ENCODE data around the gene BRPF3. TPM values are rescaled to one million over a fixed set of nuclear protein-coding genes. Genes with fewer than 3 reads are reported as not detected.

The BRPF3 gene
- total RNA-seq, 1 experiment from 2014 or later = 30.4 TPM

DNA sequence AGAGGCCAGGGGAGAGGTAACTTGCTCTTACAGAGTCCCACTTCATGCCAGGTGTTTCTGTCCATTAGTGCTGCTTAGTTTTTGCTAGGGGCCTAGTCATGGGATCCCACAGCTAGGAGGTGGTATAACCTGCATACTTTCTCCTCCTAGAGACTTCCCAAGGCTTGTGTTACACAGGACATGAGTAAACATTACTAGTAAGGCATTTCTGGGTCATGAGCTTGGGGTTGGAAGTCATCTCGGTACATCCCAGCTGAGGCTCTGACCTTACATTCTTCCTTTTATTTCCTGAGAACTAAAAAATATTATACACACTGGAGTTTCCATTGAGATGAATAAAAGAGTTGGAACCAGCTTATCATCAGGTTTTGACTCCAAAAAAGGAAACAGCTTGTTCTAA, 52.4 kb downstream of the BRPF3 start:
- TF ChIP-seq, protein P1, sequence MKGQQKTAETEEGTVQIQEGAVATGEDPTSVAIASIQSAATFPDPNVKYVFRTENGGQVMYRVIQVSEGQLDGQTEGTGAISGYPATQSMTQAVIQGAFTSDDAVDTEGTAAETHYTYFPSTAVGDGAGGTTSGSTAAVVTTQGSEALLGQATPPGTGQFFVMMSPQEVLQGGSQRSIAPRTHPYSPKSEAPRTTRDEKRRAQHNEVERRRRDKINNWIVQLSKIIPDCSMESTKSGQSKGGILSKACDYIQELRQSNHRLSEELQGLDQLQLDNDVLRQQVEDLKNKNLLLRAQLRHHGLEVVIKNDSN (CRISPR knock-in tag; IDR thresholded peaks at IDR 0.05) = no peak
- TF ChIP-seq, protein P2, sequence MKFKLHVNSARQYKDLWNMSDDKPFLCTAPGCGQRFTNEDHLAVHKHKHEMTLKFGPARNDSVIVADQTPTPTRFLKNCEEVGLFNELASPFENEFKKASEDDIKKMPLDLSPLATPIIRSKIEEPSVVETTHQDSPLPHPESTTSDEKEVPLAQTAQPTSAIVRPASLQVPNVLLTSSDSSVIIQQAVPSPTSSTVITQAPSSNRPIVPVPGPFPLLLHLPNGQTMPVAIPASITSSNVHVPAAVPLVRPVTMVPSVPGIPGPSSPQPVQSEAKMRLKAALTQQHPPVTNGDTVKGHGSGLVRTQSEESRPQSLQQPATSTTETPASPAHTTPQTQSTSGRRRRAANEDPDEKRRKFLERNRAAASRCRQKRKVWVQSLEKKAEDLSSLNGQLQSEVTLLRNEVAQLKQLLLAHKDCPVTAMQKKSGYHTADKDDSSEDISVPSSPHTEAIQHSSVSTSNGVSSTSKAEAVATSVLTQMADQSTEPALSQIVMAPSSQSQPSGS (CRISPR knock-in tag; IDR thresholded peaks at IDR 0.05; ENCODE audit: borderline replicate concordance, low read depth) = no peak
- TF ChIP-seq, protein P3, sequence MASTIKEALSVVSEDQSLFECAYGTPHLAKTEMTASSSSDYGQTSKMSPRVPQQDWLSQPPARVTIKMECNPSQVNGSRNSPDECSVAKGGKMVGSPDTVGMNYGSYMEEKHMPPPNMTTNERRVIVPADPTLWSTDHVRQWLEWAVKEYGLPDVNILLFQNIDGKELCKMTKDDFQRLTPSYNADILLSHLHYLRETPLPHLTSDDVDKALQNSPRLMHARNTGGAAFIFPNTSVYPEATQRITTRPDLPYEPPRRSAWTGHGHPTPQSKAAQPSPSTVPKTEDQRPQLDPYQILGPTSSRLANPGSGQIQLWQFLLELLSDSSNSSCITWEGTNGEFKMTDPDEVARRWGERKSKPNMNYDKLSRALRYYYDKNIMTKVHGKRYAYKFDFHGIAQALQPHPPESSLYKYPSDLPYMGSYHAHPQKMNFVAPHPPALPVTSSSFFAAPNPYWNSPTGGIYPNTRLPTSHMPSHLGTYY (CRISPR knock-in tag; IDR thresholded peaks at IDR 0.05) = no peak
- TF ChIP-seq, protein P4, sequence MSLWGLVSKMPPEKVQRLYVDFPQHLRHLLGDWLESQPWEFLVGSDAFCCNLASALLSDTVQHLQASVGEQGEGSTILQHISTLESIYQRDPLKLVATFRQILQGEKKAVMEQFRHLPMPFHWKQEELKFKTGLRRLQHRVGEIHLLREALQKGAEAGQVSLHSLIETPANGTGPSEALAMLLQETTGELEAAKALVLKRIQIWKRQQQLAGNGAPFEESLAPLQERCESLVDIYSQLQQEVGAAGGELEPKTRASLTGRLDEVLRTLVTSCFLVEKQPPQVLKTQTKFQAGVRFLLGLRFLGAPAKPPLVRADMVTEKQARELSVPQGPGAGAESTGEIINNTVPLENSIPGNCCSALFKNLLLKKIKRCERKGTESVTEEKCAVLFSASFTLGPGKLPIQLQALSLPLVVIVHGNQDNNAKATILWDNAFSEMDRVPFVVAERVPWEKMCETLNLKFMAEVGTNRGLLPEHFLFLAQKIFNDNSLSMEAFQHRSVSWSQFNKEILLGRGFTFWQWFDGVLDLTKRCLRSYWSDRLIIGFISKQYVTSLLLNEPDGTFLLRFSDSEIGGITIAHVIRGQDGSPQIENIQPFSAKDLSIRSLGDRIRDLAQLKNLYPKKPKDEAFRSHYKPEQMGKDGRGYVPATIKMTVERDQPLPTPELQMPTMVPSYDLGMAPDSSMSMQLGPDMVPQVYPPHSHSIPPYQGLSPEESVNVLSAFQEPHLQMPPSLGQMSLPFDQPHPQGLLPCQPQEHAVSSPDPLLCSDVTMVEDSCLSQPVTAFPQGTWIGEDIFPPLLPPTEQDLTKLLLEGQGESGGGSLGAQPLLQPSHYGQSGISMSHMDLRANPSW (CRISPR knock-in tag; conservative IDR thresholded peaks at IDR 0.05; ENCODE audit: low read depth) = no peak
- TF ChIP-seq, protein P5, sequence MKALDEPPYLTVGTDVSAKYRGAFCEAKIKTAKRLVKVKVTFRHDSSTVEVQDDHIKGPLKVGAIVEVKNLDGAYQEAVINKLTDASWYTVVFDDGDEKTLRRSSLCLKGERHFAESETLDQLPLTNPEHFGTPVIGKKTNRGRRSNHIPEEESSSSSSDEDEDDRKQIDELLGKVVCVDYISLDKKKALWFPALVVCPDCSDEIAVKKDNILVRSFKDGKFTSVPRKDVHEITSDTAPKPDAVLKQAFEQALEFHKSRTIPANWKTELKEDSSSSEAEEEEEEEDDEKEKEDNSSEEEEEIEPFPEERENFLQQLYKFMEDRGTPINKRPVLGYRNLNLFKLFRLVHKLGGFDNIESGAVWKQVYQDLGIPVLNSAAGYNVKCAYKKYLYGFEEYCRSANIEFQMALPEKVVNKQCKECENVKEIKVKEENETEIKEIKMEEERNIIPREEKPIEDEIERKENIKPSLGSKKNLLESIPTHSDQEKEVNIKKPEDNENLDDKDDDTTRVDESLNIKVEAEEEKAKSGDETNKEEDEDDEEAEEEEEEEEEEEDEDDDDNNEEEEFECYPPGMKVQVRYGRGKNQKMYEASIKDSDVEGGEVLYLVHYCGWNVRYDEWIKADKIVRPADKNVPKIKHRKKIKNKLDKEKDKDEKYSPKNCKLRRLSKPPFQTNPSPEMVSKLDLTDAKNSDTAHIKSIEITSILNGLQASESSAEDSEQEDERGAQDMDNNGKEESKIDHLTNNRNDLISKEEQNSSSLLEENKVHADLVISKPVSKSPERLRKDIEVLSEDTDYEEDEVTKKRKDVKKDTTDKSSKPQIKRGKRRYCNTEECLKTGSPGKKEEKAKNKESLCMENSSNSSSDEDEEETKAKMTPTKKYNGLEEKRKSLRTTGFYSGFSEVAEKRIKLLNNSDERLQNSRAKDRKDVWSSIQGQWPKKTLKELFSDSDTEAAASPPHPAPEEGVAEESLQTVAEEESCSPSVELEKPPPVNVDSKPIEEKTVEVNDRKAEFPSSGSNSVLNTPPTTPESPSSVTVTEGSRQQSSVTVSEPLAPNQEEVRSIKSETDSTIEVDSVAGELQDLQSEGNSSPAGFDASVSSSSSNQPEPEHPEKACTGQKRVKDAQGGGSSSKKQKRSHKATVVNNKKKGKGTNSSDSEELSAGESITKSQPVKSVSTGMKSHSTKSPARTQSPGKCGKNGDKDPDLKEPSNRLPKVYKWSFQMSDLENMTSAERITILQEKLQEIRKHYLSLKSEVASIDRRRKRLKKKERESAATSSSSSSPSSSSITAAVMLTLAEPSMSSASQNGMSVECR (CRISPR knock-in tag; IDR thresholded peaks at IDR 0.05; ENCODE audit: borderline replicate concordance) = no peak
- TF ChIP-seq, protein P6, sequence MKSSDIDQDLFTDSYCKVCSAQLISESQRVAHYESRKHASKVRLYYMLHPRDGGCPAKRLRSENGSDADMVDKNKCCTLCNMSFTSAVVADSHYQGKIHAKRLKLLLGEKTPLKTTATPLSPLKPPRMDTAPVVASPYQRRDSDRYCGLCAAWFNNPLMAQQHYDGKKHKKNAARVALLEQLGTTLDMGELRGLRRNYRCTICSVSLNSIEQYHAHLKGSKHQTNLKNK (CRISPR knock-in tag; IDR thresholded peaks at IDR 0.05) = no peak
- TF ChIP-seq GRHL2 (CRISPR knock-in tag; IDR thresholded peaks at IDR 0.05; ENCODE audit: insufficient replicate concordance, severe bottlenecking) = no peak
- no peak for TF ChIP-seq GABPB1 (CRISPR knock-in tag; IDR thresholded peaks at IDR 0.05)
- no peak for TF ChIP-seq SMAD3 (CRISPR knock-in tag; IDR thresholded peaks at IDR 0.05; ENCODE audit: borderline replicate concordance)
- no peak for TF ChIP-seq ZNF138 (CRISPR knock-in tag; conservative IDR thresholded peaks at IDR 0.05)
- no peak for TF ChIP-seq PRRX2 (CRISPR knock-in tag; IDR thresholded peaks at IDR 0.05)
- no peak for TF ChIP-seq FOXP1 (CRISPR knock-in tag; IDR thresholded peaks at IDR 0.05; ENCODE audit: borderline replicate concordance)
- no peak for TF ChIP-seq JUN (CRISPR knock-in tag; IDR thresholded peaks at IDR 0.05)
- no peak for TF ChIP-seq ZNF671 (CRISPR knock-in tag; IDR thresholded peaks at IDR 0.05)
- TF ChIP-seq CREM (CRISPR knock-in tag; IDR thresholded peaks at IDR 0.05) = no peak
- no peak for TF ChIP-seq FOXK1 (CRISPR knock-in tag; IDR thresholded peaks at IDR 0.05)
- TF ChIP-seq, protein P7, sequence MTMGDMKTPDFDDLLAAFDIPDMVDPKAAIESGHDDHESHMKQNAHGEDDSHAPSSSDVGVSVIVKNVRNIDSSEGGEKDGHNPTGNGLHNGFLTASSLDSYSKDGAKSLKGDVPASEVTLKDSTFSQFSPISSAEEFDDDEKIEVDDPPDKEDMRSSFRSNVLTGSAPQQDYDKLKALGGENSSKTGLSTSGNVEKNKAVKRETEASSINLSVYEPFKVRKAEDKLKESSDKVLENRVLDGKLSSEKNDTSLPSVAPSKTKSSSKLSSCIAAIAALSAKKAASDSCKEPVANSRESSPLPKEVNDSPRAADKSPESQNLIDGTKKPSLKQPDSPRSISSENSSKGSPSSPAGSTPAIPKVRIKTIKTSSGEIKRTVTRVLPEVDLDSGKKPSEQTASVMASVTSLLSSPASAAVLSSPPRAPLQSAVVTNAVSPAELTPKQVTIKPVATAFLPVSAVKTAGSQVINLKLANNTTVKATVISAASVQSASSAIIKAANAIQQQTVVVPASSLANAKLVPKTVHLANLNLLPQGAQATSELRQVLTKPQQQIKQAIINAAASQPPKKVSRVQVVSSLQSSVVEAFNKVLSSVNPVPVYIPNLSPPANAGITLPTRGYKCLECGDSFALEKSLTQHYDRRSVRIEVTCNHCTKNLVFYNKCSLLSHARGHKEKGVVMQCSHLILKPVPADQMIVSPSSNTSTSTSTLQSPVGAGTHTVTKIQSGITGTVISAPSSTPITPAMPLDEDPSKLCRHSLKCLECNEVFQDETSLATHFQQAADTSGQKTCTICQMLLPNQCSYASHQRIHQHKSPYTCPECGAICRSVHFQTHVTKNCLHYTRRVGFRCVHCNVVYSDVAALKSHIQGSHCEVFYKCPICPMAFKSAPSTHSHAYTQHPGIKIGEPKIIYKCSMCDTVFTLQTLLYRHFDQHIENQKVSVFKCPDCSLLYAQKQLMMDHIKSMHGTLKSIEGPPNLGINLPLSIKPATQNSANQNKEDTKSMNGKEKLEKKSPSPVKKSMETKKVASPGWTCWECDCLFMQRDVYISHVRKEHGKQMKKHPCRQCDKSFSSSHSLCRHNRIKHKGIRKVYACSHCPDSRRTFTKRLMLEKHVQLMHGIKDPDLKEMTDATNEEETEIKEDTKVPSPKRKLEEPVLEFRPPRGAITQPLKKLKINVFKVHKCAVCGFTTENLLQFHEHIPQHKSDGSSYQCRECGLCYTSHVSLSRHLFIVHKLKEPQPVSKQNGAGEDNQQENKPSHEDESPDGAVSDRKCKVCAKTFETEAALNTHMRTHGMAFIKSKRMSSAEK (CRISPR knock-in tag; IDR thresholded peaks at IDR 0.05; ENCODE audit: borderline replicate concordance) = no peak
- Mint-ChIP-seq H3K9me3 (no peaks in the 10 kb centered on the region), H3K4me1 (peaks cover 32% of the 10 kb centered on the region), H3K27me3 (ENCODE audit: low read depth) (no peaks in the 10 kb centered on the region), H3K27ac (no peak overlapping the region), H3K4me3 (no peak overlapping the region), H3K36me3 (no peaks in the 10 kb centered on the region)
- POLR2A ChIA-PET = no interaction called here
- DNase-seq (ENCODE audit: low spot score) = no peak
- CTCF ChIA-PET = interaction anchor here (0.6 to 2.5 kb wide), 4 partner anchors 53 to 92 kb away, joined by 3 to 11 read pairs (median 4); no protein-coding TSS in a partner anchor
- ATAC-seq = no peak

Measured in WTC11 (cell line).